GM12865 (cell line): ENCODE data around the gene OTUD1.

Experiments used
- DNase-seq: peaks from one replicate; pipeline ENCODE4 v3.0.0; 2010; ENCODE audit warnings: low read depth
- H3K4me3 ChIP-seq: 2 replicates; pipeline ENCODE4 v1.5.1; 2011; ENCODE audit warnings: mild to moderate bottlenecking, low read depth, low read length, control low read depth
- CTCF ChIP-seq: IDR thresholded peaks from 2 replicates; pipeline ENCODE4 v1.5.1; 2011; ENCODE audit warnings: low read length, control low read depth, low read depth, inconsistent platforms; ENCODE audit not compliant: insufficient read depth; ENCODE audit errors: missing control alignments

The OTUD1 gene

GRCh38 chr10:23419655-23420329 lies 19.1 kb upstream of the OTUD1 start:
- TF ChIP-seq CTCF, result no peak
- no peak overlapping the region for H3K4me3 ChIP-seq
- no peak for DNase-seq

DNA sequence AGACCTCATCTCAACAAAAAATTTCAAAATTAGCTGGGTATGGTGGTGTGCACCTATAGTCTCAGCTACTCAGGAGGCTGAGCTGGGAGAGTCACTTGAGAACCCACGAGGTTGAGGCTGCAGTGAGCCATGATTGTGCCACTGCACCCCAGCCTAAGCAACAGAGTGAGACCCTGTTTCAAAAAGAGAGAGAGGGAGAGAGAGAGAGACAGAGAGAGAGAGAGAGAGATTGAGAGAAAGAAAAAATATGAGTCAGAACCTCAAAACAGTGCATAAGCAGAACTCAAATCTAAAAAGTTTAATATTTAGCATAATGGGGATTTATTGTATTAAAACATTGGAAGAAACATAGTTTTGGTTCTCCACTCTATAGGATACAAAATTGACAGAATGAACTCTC lies 17.5 kb upstream of the OTUD1 start:
- no peak for TF ChIP-seq CTCF
- H3K4me3 ChIP-seq, result no peak overlapping the region
- DNase-seq, result no peak

- no peak overlapping the region for H3K4me3 ChIP-seq
- TF ChIP-seq CTCF, result no peak
- DNase-seq, result no peak
Measured at GRCh38 chr10:23422003-23422411, 16.9 kb upstream of the OTUD1 start.

GRCh38 chr10:23432166-23432565 lies 6.7 kb upstream of the OTUD1 start:
- TF ChIP-seq CTCF, result no peak
- DNase-seq, result no peak
- H3K4me3 ChIP-seq, result no peak overlapping the region

- no peak overlapping the region for H3K4me3 ChIP-seq
- no peak for TF ChIP-seq CTCF
- DNase-seq, result no peak
Measured at GRCh38 chr10:23432639-23433038, 6.2 kb upstream of the OTUD1 start.

DNA sequence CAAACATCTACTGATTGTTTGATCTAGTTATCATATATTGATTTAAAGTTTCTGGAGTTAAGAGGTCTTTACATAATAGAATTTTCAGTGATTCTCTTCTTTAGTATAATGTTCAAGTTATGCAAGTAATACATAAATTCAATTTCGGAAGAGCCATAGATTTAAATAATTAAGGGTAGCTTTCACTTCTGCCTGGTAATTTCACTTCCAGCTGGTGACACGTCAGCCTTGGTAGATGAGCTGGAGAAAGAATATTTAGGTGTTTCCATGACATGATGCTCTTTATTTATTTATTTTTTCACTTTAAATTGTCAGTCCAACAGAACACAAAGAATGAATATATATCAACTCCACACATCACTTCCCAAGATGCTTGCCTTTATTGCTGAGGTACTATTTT lies 5.2 kb upstream of the OTUD1 start:
- H3K4me3 ChIP-seq, result no peak overlapping the region
- DNase-seq, result no peak
- no peak for TF ChIP-seq CTCF

DNA sequence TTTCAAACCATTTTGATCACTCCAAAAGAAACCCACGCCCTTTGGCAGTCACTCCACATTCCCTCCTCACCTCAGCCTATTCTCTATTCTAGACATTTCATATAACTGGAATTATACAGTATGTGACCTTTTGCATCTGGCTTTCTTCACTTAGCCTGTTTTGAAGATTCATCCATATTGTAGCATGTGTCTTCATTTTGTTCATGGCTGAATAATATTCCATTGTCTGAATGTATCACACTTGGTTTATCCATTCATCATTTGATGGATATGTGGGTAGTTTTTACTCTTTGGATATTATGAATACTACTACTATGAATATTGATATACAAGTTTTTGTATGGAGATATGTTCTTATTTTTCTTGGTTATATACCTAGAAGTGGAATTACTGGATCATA lies 3.5 kb upstream of the OTUD1 start:
- TF ChIP-seq CTCF, result no peak
- H3K4me3 ChIP-seq, result no peak overlapping the region
- no peak for DNase-seq
